ENCODE results near the gene MMEL1.

DNA sequence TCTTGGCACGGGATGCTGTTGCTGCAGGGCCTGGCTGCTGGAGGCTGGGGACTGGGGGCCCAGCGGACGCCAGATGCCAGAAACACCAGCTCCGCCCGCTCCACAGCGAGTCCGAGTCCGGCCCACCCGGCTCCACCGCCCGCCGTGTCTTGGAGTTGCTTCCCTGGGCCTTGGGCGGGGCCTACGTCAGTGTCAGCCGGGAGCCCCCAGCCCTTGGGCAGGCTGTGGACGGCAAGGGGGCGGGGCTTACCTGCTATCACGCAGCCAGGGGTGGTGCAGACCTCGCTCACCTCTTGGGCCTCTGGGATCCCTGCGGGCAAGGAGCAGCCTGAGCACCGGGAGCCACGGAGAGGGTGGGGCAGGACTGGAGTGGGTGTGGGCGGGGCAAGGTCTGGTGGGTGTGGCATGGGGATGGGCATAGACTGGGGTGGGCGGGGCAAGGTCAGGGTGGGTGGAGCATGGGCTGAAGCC is 21.8 kb downstream of the MMEL1 start:
- TF ChIP-seq CREB1 (CRISPR knock-in tag; IDR thresholded peaks at IDR 0.05; ENCODE audit: low read depth): peak; percentile 58; the same call in 1 of the 2 replicates
- no peak for TF ChIP-seq POLR2AphosphoS5 (IDR thresholded peaks at IDR 0.05; ENCODE audit: low read depth)
- TF ChIP-seq, protein P1, sequence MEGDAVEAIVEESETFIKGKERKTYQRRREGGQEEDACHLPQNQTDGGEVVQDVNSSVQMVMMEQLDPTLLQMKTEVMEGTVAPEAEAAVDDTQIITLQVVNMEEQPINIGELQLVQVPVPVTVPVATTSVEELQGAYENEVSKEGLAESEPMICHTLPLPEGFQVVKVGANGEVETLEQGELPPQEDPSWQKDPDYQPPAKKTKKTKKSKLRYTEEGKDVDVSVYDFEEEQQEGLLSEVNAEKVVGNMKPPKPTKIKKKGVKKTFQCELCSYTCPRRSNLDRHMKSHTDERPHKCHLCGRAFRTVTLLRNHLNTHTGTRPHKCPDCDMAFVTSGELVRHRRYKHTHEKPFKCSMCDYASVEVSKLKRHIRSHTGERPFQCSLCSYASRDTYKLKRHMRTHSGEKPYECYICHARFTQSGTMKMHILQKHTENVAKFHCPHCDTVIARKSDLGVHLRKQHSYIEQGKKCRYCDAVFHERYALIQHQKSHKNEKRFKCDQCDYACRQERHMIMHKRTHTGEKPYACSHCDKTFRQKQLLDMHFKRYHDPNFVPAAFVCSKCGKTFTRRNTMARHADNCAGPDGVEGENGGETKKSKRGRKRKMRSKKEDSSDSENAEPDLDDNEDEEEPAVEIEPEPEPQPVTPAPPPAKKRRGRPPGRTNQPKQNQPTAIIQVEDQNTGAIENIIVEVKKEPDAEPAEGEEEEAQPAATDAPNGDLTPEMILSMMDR (conservative IDR thresholded peaks at IDR 0.05; ENCODE audit: low read depth in 2 of 2): no peak
- TF ChIP-seq, protein P2, sequence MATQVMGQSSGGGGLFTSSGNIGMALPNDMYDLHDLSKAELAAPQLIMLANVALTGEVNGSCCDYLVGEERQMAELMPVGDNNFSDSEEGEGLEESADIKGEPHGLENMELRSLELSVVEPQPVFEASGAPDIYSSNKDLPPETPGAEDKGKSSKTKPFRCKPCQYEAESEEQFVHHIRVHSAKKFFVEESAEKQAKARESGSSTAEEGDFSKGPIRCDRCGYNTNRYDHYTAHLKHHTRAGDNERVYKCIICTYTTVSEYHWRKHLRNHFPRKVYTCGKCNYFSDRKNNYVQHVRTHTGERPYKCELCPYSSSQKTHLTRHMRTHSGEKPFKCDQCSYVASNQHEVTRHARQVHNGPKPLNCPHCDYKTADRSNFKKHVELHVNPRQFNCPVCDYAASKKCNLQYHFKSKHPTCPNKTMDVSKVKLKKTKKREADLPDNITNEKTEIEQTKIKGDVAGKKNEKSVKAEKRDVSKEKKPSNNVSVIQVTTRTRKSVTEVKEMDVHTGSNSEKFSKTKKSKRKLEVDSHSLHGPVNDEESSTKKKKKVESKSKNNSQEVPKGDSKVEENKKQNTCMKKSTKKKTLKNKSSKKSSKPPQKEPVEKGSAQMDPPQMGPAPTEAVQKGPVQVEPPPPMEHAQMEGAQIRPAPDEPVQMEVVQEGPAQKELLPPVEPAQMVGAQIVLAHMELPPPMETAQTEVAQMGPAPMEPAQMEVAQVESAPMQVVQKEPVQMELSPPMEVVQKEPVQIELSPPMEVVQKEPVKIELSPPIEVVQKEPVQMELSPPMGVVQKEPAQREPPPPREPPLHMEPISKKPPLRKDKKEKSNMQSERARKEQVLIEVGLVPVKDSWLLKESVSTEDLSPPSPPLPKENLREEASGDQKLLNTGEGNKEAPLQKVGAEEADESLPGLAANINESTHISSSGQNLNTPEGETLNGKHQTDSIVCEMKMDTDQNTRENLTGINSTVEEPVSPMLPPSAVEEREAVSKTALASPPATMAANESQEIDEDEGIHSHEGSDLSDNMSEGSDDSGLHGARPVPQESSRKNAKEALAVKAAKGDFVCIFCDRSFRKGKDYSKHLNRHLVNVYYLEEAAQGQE (IDR thresholded peaks at IDR 0.05; ENCODE audit: unreplicated experiment): no peak
- TF ChIP-seq JUNB (IDR thresholded peaks at IDR 0.05; ENCODE audit: unreplicated experiment): no peak
- TF ChIP-seq EZH2 (IDR thresholded peaks at IDR 0.05; ENCODE audit: low read depth, unreplicated experiment): no peak
- no peak for TF ChIP-seq STAT1 (IDR thresholded peaks at IDR 0.05; ENCODE audit: unreplicated experiment)
- TF ChIP-seq EZH2phosphoT487 (IDR thresholded peaks at IDR 0.05; ENCODE audit: unreplicated experiment): no peak
- TF ChIP-seq, protein P3, sequence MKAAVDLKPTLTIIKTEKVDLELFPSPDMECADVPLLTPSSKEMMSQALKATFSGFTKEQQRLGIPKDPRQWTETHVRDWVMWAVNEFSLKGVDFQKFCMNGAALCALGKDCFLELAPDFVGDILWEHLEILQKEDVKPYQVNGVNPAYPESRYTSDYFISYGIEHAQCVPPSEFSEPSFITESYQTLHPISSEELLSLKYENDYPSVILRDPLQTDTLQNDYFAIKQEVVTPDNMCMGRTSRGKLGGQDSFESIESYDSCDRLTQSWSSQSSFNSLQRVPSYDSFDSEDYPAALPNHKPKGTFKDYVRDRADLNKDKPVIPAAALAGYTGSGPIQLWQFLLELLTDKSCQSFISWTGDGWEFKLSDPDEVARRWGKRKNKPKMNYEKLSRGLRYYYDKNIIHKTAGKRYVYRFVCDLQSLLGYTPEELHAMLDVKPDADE (IDR thresholded peaks at IDR 0.05): no peak
- TF ChIP-seq ZNF331 (CRISPR knock-in tag; IDR thresholded peaks at IDR 0.05; ENCODE audit: low read depth): no peak
- TF ChIP-seq ZNF114 (CRISPR knock-in tag; IDR thresholded peaks at IDR 0.05): no peak
- no peak for TF ChIP-seq NANOG (IDR thresholded peaks at IDR 0.05; ENCODE audit: borderline replicate concordance)

Measured in GM23338 (cell line).